ENCODE data around the gene THNSL1. TPM values are rescaled to one million over a fixed set of nuclear protein-coding genes. Genes with fewer than 3 reads are reported as not detected.

Gene THNSL1
- total and polyA plus RNA-seq, 9 of the 15 experiments (the other 6 are each of a cell fraction or from before 2014, with no cell fraction given): 4.5 to 8.6 (median 6.3) TPM

DNA sequence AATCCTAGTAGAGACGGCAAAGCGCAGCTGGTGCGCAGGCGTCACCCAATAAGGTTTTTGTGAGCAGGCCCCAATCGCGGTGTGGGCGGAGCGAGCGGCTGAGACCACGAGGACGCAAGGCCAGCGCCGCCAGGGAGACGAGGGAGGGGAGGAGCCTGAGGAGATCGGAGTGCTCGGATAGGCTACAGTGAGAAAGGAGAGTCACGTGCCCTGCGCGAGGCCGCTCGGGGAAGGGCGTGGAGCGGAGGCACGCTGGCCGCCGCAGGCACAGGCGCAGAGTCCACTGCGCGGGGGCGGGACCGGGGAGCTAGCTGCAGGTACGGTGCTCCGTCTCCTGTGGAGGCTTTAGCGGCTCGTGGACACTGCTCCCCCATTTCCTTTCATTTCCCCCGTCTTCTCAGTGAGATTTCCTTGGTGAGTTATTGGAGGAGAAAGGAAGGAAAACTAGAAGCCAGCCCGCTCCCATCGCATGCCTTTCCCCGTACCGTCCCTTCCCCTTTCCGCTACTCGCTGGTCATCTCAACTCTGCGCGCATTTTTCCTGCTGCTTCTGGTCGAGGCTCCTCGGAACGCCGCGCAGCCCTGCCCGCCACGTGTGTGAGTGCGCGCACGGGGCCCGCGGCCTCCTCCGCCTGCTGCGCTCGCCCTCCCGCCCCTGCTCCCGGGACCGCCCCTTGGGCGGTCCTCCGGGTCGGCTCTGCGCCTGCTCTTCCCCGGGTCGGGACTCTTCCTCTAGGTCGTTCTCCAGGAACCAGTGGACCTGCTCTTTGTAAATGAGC is at the start of gene THNSL1 (continued):
- TF ChIP-seq, protein P1, sequence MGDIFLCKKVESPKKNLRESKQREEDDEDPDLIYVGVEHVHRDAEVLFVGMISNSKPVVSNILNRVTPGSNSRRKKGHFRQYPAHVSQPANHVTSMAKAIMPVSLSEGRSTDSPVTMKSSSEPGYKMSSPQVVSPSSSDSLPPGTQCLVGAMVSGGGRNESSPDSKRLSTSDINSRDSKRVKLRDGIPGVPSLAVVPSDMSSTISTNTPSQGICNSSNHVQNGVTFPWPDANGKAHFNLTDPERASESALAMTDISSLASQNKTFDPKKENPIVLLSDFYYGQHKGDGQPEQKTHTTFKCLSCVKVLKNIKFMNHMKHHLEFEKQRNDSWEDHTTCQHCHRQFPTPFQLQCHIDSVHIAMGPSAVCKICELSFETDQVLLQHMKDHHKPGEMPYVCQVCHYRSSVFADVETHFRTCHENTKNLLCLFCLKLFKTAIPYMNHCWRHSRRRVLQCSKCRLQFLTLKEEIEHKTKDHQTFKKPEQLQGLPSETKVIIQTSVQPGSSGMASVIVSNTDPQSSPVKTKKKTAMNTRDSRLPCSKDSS (IDR thresholded peaks at IDR 0.05; ENCODE audit: low read depth, partially characterized antibody): no peak
- TF ChIP-seq, protein P2, sequence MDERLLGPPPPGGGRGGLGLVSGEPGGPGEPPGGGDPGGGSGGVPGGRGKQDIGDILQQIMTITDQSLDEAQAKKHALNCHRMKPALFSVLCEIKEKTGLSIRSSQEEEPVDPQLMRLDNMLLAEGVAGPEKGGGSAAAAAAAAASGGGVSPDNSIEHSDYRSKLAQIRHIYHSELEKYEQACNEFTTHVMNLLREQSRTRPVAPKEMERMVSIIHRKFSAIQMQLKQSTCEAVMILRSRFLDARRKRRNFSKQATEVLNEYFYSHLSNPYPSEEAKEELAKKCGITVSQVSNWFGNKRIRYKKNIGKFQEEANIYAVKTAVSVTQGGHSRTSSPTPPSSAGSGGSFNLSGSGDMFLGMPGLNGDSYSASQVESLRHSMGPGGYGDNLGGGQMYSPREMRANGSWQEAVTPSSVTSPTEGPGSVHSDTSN (CRISPR knock-in tag; IDR thresholded peaks at IDR 0.05; ENCODE audit: low read depth): no peak
- TF ChIP-seq, protein P2 (tag; conservative IDR thresholded peaks at IDR 0.05; ENCODE audit: low read depth): no peak
- peak; percentile 61; the same call in 1 of the 2 replicates for TF ChIP-seq TAF7 (tag; IDR thresholded peaks at IDR 0.05)
- TF ChIP-seq HNRNPK (IDR thresholded peaks at IDR 0.05; ENCODE audit: low read depth, low read length, poor library complexity, severe bottlenecking): no peak
- TF ChIP-seq PTTG1 (tag; IDR thresholded peaks at IDR 0.05; ENCODE audit: low read depth): no peak
- no peak for TF ChIP-seq ZNF444 (CRISPR knock-in tag; IDR thresholded peaks at IDR 0.05)
- TF ChIP-seq XRCC5 (IDR thresholded peaks at IDR 0.05; ENCODE audit: low read depth, low read length): no peak
- no peak for TF ChIP-seq ZFP30 (CRISPR knock-in tag; IDR thresholded peaks at IDR 0.05; ENCODE audit: borderline replicate concordance)
- no peak for TF ChIP-seq MTA2 (IDR thresholded peaks at IDR 0.05; ENCODE audit: low read depth)
- TF ChIP-seq PHF8 (IDR thresholded peaks at IDR 0.05; ENCODE audit: borderline replicate concordance, low read length): peak; percentile 86; the same call in 1 of the 2 replicates
- no peak for TF ChIP-seq MAFG (tag; conservative IDR thresholded peaks at IDR 0.05)
- peak; percentile 91 for TF ChIP-seq ZBTB1 (CRISPR knock-in tag; IDR thresholded peaks at IDR 0.05; ENCODE audit: borderline replicate concordance, low read depth)
- TF ChIP-seq, protein P3, sequence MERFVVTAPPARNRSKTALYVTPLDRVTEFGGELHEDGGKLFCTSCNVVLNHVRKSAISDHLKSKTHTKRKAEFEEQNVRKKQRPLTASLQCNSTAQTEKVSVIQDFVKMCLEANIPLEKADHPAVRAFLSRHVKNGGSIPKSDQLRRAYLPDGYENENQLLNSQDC (CRISPR knock-in tag; IDR thresholded peaks at IDR 0.05): no peak; the same call in 1 of the 2 replicates
- no peak for TF ChIP-seq SMARCB1 (IDR thresholded peaks at IDR 0.05; ENCODE audit: insufficient read length, low read depth)
- no peak for TF ChIP-seq EHMT2 (IDR thresholded peaks at IDR 0.05)
- no peak for TF ChIP-seq COPS2 (conservative IDR thresholded peaks at IDR 0.05)
- TF ChIP-seq CBX8 (IDR thresholded peaks at IDR 0.05; ENCODE audit: borderline replicate concordance, extremely low read depth, low read depth, low read length, poor library complexity, severe bottlenecking): no peak
- TF ChIP-seq, protein P4, sequence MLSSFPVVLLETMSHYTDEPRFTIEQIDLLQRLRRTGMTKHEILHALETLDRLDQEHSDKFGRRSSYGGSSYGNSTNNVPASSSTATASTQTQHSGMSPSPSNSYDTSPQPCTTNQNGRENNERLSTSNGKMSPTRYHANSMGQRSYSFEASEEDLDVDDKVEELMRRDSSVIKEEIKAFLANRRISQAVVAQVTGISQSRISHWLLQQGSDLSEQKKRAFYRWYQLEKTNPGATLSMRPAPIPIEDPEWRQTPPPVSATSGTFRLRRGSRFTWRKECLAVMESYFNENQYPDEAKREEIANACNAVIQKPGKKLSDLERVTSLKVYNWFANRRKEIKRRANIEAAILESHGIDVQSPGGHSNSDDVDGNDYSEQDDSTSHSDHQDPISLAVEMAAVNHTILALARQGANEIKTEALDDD (IDR thresholded peaks at IDR 0.05): no peak
- TF ChIP-seq, protein P5, sequence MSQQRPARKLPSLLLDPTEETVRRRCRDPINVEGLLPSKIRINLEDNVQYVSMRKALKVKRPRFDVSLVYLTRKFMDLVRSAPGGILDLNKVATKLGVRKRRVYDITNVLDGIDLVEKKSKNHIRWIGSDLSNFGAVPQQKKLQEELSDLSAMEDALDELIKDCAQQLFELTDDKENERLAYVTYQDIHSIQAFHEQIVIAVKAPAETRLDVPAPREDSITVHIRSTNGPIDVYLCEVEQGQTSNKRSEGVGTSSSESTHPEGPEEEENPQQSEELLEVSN (IDR thresholded peaks at IDR 0.05; ENCODE audit: borderline replicate concordance in 1 of 2, extremely low read depth in 1 of 2, insufficient read depth in 1 of 2, insufficient read length in 1 of 2, low read depth in 1 of 2, low read length in 1 of 2, poor library complexity in 1 of 2, severe bottlenecking in 1 of 2): peak; percentile 99
- peak; percentile 41 for TF ChIP-seq ZNF316 (IDR thresholded peaks at IDR 0.05)
